SK-N-MC (cell line): ENCODE results near the gene CACNG4.

Source experiments
- DNase-seq: peaks from one replicate; pipeline ENCODE4 v3.0.0-alpha.2; 2011; ENCODE audit warnings: low read depth, low spot score
- H3K27ac ChIP-seq: fragments of 200-600 bp; sonication (generic); 2 replicates; pipeline ENCODE4 v1.5.1; 2016; ENCODE audit warnings: mixed run types
- H3K36me3 ChIP-seq: fragments of 200-600 bp; sonication (generic); 2 replicates; pipeline ENCODE4 v1.6.1; 2017; ENCODE audit warnings: antibody characterized with exemption, low read length, mixed read lengths; ENCODE audit not compliant: insufficient read depth
- H3K4me3 ChIP-seq: fragments of 200-600 bp; sonication (generic); 2 replicates; pipeline ENCODE4 v1.5.1; 2016
- H3K9ac ChIP-seq: fragments of 200-600 bp; sonication (generic); 2 replicates; pipeline ENCODE4 v1.8.0; 2017; ENCODE audit warnings: mixed run types, mixed read lengths; ENCODE audit not compliant: insufficient read length
- H3K9me3 ChIP-seq: fragments of 200-600 bp; sonication (generic); 2 replicates; pipeline ENCODE4 v1.6.1; 2017; ENCODE audit warnings: low read depth, mild to moderate bottlenecking, antibody characterized with exemption, low read length, moderate library complexity, mixed read lengths
- EZH2 ChIP-seq: fragments of 200-600 bp; sonication (generic); IDR thresholded peaks from one replicate; pipeline ENCODE4 v1.6.1; 2017; ENCODE audit warnings: antibody characterized with exemption
- FOXP2 ChIP-seq: optimal IDR thresholded peaks from 2 replicates; pipeline ENCODE3; 2011; ENCODE audit warnings: mild to moderate bottlenecking, moderate library complexity; ENCODE audit not compliant: insufficient read depth; ENCODE audit errors: extremely low read length, control extremely low read depth
- POLR2AphosphoS5 ChIP-seq: IDR thresholded peaks from 2 replicates; pipeline ENCODE4 v1.6.1; 2012; ENCODE audit warnings: mild to moderate bottlenecking, low read depth, low read length, borderline replicate concordance

CACNG4 gene

DNA sequence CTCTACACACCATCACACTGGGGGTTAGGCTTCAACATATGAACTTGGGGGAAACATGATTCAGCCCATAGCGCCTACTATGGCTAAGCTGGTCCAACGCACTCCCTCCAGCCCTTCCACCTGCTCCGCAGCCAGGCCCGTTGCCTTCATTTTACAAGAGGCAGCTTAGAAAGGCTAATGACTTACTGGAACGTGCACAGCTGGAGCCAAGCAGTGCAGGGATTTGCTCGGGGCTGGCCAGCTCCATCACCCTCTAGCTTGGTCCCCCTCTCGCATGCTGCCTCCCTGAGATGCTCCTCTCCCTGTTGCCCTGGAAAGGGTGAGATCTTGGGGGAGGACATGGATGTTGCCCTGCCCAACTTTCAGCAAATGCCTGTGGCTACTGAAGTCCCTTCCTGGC is 77.0 kb downstream of the CACNG4 start:
- H3K9me3 ChIP-seq = no peaks in the 10 kb centered on the region
- H3K9ac ChIP-seq = no peak overlapping the region
- no peak overlapping the region for H3K27ac ChIP-seq
- no peak for TF ChIP-seq POLR2AphosphoS5
- no peak for TF ChIP-seq EZH2
- no peak for TF ChIP-seq FOXP2
- H3K36me3 ChIP-seq = no peaks in the 10 kb centered on the region
- no peak for DNase-seq
- H3K4me3 ChIP-seq = no peak overlapping the region

DNA sequence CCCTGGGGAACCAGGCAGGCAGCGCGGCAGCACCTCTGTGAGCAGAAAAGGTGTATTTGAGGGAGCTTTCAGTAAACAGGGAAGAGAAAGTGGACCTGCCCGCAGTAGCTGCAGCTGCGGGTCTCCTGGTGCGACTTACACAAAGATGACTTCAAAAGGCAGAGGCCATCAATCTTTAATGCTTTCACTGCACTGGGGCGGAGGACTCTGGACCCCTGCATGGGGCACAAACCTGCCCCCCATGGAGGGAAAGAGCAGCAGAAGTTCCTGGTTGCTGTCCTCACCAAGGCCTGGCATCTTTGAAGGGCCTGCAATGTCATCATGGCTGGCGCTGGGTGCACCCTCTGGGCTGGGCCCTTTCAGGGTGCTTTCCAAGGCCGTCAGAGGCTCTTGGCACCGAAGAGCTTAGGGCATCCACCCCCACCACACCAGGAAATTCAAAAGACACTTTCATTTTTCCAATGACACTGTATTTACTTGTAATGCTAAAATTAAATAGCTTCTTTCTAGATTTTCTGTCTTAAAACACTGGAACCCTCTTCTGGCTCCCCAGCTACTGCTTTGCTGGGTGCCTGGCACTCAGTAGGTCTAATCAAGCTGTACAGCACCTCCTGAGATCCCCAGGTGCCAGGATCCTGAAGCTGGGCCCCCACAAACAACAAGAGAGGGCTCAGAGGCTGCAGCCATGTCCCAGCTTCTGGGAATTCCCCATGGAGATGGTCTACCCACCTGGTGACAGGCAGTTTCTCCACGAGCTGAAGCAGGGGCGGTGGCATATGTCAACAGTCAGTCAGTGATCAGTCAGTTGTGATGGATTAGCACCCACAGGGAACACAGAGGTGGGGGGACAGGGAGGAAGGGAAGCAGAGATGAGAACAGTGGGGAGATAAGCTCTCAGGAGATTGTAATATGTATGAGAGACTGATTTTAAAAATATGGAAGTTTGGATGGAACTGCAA is 77.7 kb downstream of the CACNG4 start:
- no peak overlapping the region for H3K9ac ChIP-seq
- TF ChIP-seq POLR2AphosphoS5 = no peak
- no peak overlapping the region for H3K4me3 ChIP-seq
- no peaks in the 10 kb centered on the region for H3K9me3 ChIP-seq
- H3K36me3 ChIP-seq = no peaks in the 10 kb centered on the region
- no peak overlapping the region for H3K27ac ChIP-seq
- DNase-seq = no peak

GRCh38 chr17:67043283-67043682 is 78.8 kb downstream of the CACNG4 start:
- Histone ChIP-seq H3K9ac (no peak overlapping the region), H3K4me3 (no peak overlapping the region), H3K27ac (no peak overlapping the region), H3K9me3 (no peaks in the 10 kb centered on the region), H3K36me3 (no peaks in the 10 kb centered on the region)
- no peak for DNase-seq
- no peak for TF ChIP-seq FOXP2
- no peak for TF ChIP-seq EZH2
- no peak for TF ChIP-seq POLR2AphosphoS5

GRCh38 chr17:67044016-67044772 is 79.7 kb downstream of the CACNG4 start, which contains the start of gene CACNG1:
Gene CACNG1 (plus strand): TSS chr17:67044554. CDS start chr17:67044661, 107 bp downstream.
- no peak for TF ChIP-seq EZH2
- Histone ChIP-seq H3K4me3 (no peak within 1 kb of the TSS), H3K9me3 (peaks cover 7% of the 10 kb centered on the region; the same call in 1 of the 2 replicates), H3K36me3 (no peaks in the 10 kb centered on the region), H3K9ac (no peak within 1 kb of the TSS), H3K27ac (no peak within 1 kb of the TSS)
- no peak for DNase-seq

DNA sequence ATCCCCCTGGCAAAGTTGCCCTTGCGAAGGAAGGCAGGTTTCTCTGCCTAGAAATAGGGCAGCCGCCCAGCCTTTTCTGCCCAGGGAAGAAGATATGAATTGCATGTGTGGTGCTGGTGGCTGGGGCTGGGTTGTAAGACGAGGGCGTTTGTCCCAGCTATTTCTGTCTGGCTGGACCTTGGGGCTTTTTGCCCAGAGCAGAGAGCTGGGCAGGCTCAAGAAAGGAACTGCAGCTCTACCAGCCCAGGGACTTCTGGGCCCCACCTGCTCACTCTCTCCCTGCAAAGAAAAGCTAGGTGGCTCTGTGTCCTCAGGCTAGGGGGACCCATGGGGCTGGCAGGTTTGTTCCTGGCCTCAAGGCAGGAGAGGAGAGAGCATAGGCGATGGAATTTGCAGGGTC is 80.4 kb downstream of the CACNG4 start:
- H3K4me3 ChIP-seq = no peak overlapping the region
- no peak for TF ChIP-seq POLR2AphosphoS5
- H3K27ac ChIP-seq = no peak overlapping the region
- no peak overlapping the region for H3K9ac ChIP-seq
- no peaks in the 10 kb centered on the region for H3K36me3 ChIP-seq
- DNase-seq = no peak
- H3K9me3 ChIP-seq = peaks cover 8% of the 10 kb centered on the region; the same call in 1 of the 2 replicates

DNA sequence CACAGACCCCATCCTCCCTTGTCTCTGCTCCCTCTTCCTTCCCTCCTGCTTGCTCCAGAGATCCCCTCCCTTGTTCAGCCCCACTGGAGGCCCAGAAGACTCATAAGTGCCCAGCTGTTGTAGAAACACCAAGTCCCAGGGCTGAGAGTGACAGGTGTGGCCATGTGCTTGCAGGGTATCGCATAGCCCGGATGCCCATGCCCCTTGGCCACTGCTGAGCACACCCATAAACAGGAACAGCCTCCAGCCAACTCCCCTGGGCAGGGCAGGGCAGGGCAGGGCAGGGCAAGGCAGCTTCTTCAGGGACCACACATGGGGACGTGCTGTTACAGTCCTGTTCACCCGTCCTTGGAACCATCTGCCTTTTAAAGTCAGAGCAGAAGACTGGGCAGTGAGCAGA is 81.9 kb downstream of the CACNG4 start:
- Histone ChIP-seq H3K9me3 (peaks cover 8% of the 10 kb centered on the region; the same call in 1 of the 2 replicates), H3K9ac (no peak overlapping the region), H3K4me3 (no peak overlapping the region), H3K36me3 (no peaks in the 10 kb centered on the region), H3K27ac (no peak overlapping the region)
- no peak for DNase-seq
- TF ChIP-seq FOXP2 = no peak
- no peak for TF ChIP-seq EZH2
- TF ChIP-seq POLR2AphosphoS5 = no peak

DNA sequence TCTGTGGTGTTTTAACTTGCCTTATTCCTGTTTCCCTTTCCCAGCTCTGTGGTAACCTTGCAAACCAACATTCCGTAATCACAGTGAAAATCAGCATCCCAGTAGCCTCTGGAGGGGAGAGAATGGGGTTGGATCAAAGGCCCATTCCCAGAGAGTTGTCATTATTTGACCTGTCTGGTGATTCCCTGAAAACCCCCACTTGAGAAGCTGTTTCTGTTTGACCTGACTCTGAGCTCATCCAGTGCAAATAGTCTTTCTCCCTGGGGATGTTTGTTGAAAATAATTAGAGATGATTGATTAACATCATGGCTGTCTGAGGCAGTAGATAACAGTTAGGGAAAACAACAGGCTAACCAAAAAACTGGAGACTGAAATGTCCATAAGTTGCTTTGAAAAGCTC is 82.9 kb downstream of the CACNG4 start:
- no peaks in the 10 kb centered on the region for H3K36me3 ChIP-seq
- TF ChIP-seq EZH2 (no peak), FOXP2 (no peak), POLR2AphosphoS5 (no peak)
- H3K4me3 ChIP-seq = no peak overlapping the region
- no peak overlapping the region for H3K9ac ChIP-seq
- DNase-seq = no peak
- no peak overlapping the region for H3K27ac ChIP-seq
- peaks cover 8% of the 10 kb centered on the region; the same call in 1 of the 2 replicates for H3K9me3 ChIP-seq

- Histone ChIP-seq H3K9me3 (peaks cover 8% of the 10 kb centered on the region; the same call in 1 of the 2 replicates), H3K27ac (no peak overlapping the region), H3K36me3 (no peaks in the 10 kb centered on the region), H3K9ac (no peak overlapping the region), H3K4me3 (no peak overlapping the region)
- DNase-seq = no peak
- TF ChIP-seq FOXP2 = no peak
- TF ChIP-seq EZH2 = no peak
- no peak for TF ChIP-seq POLR2AphosphoS5
These were observed 84.7 kb downstream of the CACNG4 start for GRCh38 chr17:67049025-67049739.

DNA sequence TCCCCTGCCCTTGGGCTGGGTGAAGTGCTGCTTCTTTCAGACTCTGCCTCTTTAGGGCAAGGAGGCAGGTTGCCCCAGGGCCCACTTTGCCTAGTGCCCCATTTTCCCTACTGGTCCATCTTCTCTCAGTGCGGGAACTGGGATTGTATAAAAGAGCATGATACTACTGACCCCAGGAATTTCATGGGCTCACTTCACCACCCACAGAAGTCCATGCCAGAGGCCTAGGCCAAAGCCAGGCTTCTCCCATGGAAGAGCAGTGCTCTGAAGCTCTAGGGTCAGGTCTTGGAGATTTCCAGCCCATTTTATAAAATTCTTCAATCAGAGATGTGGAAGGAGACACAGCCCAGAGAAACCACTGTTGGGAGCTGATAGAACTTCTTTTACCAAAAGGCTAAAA is 85.6 kb downstream of the CACNG4 start:
- Histone ChIP-seq H3K4me3 (no peak overlapping the region), H3K9ac (no peak overlapping the region), H3K36me3 (no peaks in the 10 kb centered on the region), H3K9me3 (peaks cover 8% of the 10 kb centered on the region; the same call in 1 of the 2 replicates), H3K27ac (no peak overlapping the region)
- TF ChIP-seq EZH2 (no peak), POLR2AphosphoS5 (no peak), FOXP2 (no peak)
- DNase-seq = no peak
